Breast epithelium (tissue), 4 donors: ENCODE results near the gene PIK3C2G. TPM values are rescaled to one million over a fixed set of nuclear protein-coding genes. Genes with fewer than 3 reads are reported as not detected.

ENCODE experiments used
- DNase-seq, 2 donors: peaks; one replicate each; pipeline ENCODE4 v3.0.0-alpha.2; 2019; ENCODE audit warnings: low spot score in 2 of 2
- H3K27ac ChIP-seq, 2 donors: fragments of 200-600 bp; sonication (generic) in 1 of 2; one replicate each; pipeline ENCODE4 v1.5.1; 2016 to 2019; ENCODE audit warnings: mild to moderate bottlenecking in 1 of 2
- H3K27me3 ChIP-seq, 2 donors: fragments of 200-600 bp; sonication (generic) in 1 of 2; one replicate each; pipeline versions ENCODE4 v1.5.1 to v1.6.0; 2017 to 2019; ENCODE audit warnings: control low read depth in 1 of 2, mild to moderate bottlenecking in 1 of 2
- H3K36me3 ChIP-seq: fragments of 200-600 bp; one replicate; pipeline ENCODE4 v1.5.1; 2019
- H3K4me1 ChIP-seq, 2 donors: fragments of 200-600 bp; sonication (generic); one replicate each; pipeline ENCODE4 v1.5.1; 2016 to 2019; ENCODE audit warnings: control low read depth in 1 of 2
- H3K4me3 ChIP-seq, 3 donors: fragments of 200-600 bp; sonication (generic); 1 replicate in 2 of 3; 2 replicates in 1 of 3; pipeline ENCODE4 v1.5.1; 2016 to 2019; ENCODE audit warnings: mild to moderate bottlenecking in 3 of 3, moderate library complexity in 2 of 3
- H3K9me3 ChIP-seq, 2 donors: fragments of 200-600 bp; sonication (generic) in 1 of 2; one replicate each; pipeline ENCODE4 v1.5.1; 2016 to 2019; ENCODE audit warnings: control low read depth in 1 of 2
- CTCF ChIP-seq, 3 donors: fragments of 450-650 bp; IDR thresholded peaks; one replicate each; pipeline ENCODE4 v1.5.1; 2016 to 2017; ENCODE audit warnings: antibody characterized with exemption in 3 of 3, mild to moderate bottlenecking in 3 of 3, moderate library complexity in 3 of 3
- POLR2A ChIP-seq: fragments of 450-650 bp; IDR thresholded peaks from one replicate; pipeline ENCODE4 v1.6.1; 2016; ENCODE audit warnings: antibody characterized with exemption, mild to moderate bottlenecking, moderate library complexity
- POLR2AphosphoS5 ChIP-seq, 3 donors: sonication (generic); formaldehyde crosslinking; IDR thresholded peaks; one replicate each; pipeline ENCODE4 v1.6.1; 2017; ENCODE audit warnings: antibody characterized with exemption in 3 of 3
- intact Hi-C: fragments of 100-400 bp; cut with DNase I; formaldehyde crosslinking; loops from one replicate; pipeline ENCODE4 v1.15.1; 2023; ENCODE audit warnings: low total_unique reads
- total RNA-seq, 3 donors: library from RNA; depleted of rRNA; stranded (reverse); fragments of >200 nt; gene quantifications; one replicate each; pipeline ENCODE4 v1.1.0, GENCODE V29; 2016

The PIK3C2G gene
- total RNA-seq, 3 donors from 2014 or later: 0.16 to 164 (median 35.1) TPM

GRCh38 chr12:18472304-18472703 is 211.0 kb downstream of the PIK3C2G start:
- Histone ChIP-seq H3K4me1 (no peaks in the 10 kb centered on the region), H3K9me3 (no peaks in the 10 kb centered on the region), H3K4me3 (no peak overlapping the region), H3K27me3 (no peaks in the 10 kb centered on the region), H3K27ac (no peak overlapping the region), H3K36me3 (no peaks in the 10 kb centered on the region)
- TF ChIP-seq POLR2AphosphoS5 (IDR thresholded peaks at IDR 0.05) (no peak), CTCF (IDR thresholded peaks at IDR 0.05) (no peak), POLR2A (no peak)
- intact Hi-C loops: no loop called here
- DNase-seq: no peak

DNA sequence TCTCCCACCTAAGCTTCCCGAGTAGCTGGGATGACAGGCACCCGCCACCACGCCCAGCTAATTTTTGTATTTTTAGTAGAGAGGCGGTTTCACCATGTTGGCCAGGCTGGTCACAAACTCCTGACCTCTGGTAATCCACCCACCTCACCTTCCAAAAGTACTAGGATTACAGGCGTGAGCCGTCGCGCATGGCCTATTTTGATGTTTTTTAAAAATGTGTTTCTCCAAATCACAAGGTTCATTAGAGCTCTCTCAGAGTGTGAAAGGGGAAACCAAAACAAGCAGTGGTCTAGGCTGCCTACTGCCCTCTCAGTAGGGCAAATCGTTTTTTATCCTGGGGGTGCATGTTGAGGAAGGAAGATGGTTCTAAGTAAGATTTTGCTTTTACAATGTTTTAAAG is 211.5 kb downstream of the PIK3C2G start:
- no peaks in the 10 kb centered on the region for H3K4me1 ChIP-seq
- H3K36me3 ChIP-seq: no peaks in the 10 kb centered on the region
- intact Hi-C loops: no loop called here
- TF ChIP-seq POLR2A (no peak), CTCF (IDR thresholded peaks at IDR 0.05) (no peak), POLR2AphosphoS5 (IDR thresholded peaks at IDR 0.05) (no peak)
- no peak for DNase-seq
- no peak overlapping the region for H3K27ac ChIP-seq
- H3K9me3 ChIP-seq: no peaks in the 10 kb centered on the region
- no peaks in the 10 kb centered on the region for H3K27me3 ChIP-seq
- no peak overlapping the region for H3K4me3 ChIP-seq

DNA sequence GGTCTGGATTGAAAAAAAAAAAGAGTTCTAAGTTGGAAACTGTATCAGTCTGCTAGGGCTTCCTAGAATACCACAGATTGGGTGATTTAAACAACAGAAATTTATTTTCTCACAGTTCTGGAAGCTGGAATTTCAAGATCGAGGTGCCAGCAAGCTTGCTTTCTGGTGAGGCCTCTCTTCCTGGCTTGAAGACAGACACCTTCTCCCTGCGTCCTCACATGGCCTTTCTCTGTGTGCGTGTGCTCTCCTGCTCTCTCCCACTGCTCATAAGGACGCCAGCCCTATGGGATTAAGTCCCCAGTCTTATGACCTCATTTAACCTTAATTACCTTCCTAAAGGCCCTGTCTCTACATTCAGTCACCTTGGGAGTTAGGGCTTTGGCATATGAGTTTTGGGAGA is 215.5 kb downstream of the PIK3C2G start:
- Histone ChIP-seq H3K27me3 (no peaks in the 10 kb centered on the region), H3K4me1 (no peaks in the 10 kb centered on the region), H3K36me3 (no peaks in the 10 kb centered on the region), H3K27ac (peak overlapping the region in 1 of 2 donors; percentile 56), H3K9me3 (no peaks in the 10 kb centered on the region), H3K4me3 (no peak overlapping the region)
- no peak for DNase-seq
- intact Hi-C loops: no loop called here
- no peak for TF ChIP-seq CTCF (IDR thresholded peaks at IDR 0.05)
- TF ChIP-seq POLR2A: no peak
- TF ChIP-seq POLR2AphosphoS5 (IDR thresholded peaks at IDR 0.05): no peak

DNA sequence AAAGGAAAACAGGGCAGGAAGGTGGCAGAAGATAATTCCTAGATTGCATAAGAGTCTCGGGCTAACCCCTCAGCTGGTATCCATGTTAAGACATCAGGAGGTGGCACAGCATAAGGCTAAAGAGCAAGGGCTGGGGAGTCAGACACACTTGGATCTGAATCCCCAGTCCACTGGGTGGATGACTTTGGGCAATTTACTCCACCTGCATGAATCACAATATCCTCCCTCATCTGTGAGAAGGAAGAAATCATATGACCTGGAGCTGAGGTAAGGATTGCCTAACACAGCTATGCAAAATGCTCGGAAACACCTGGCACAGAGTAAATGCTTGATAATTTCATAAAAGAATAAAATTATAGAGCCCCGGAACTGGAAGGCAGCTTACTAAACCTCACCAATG is 217.9 kb downstream of the PIK3C2G start:
- Histone ChIP-seq H3K36me3 (no peaks in the 10 kb centered on the region), H3K4me1 (no peaks in the 10 kb centered on the region), H3K27me3 (no peaks in the 10 kb centered on the region), H3K9me3 (no peaks in the 10 kb centered on the region), H3K4me3 (no peak overlapping the region), H3K27ac (peak overlapping the region; percentile 68 to 80)
- no peak for TF ChIP-seq CTCF (IDR thresholded peaks at IDR 0.05)
- TF ChIP-seq POLR2A: no peak
- peak in 1 of 3 donors; percentile 21 for TF ChIP-seq POLR2AphosphoS5 (IDR thresholded peaks at IDR 0.05)
- DNase-seq: peak in 1 of 2 donors; percentile 46
- intact Hi-C loops: no loop called here

DNA sequence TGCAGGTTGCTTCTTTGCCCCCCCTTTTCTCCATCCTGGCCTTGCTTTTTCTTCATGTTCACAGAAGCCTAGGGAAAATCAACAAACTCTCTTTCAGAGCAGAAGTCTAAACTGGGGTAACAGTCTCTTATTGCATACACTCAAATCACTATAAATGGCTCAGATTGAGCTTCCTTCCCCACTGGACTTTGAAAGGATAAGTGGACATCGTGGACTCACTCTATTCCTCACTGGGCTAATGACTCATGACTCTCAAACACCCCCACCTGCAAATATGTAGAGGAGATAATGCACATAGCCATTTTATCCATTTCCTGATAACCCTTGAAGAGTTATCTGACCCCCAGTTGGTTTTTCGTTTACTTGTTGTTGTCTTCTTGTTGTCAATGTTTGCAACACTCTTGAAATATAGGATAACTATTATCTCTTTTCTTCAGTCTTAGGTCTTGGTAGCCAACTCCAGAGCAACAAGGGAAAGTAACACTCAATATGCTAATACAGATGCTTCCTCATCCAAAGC is 221.3 kb downstream of the PIK3C2G start:
- Histone ChIP-seq H3K36me3 (no peaks in the 10 kb centered on the region), H3K27me3 (no peaks in the 10 kb centered on the region), H3K4me3 (no peak overlapping the region), H3K9me3 (no peaks in the 10 kb centered on the region), H3K4me1 (no peaks in the 10 kb centered on the region), H3K27ac (no peak overlapping the region)
- DNase-seq: no peak
- intact Hi-C loops: no loop called here
- TF ChIP-seq POLR2AphosphoS5 (IDR thresholded peaks at IDR 0.05): no peak
- no peak for TF ChIP-seq CTCF (IDR thresholded peaks at IDR 0.05)
- TF ChIP-seq POLR2A: no peak
